Heart left ventricle (tissue), 16 donors: ENCODE data around the gene DDX11. TPM values are rescaled to one million over a fixed set of nuclear protein-coding genes. Genes with fewer than 3 reads are reported as not detected.

ENCODE experiments used
- ATAC-seq, 4 donors: fragments of 200-7000 bp; cut with Tn5 transposase; one replicate each; pipeline ENCODE4 v1.9.1; 2020 to 2022; ENCODE audit warnings: moderate library complexity in 4 of 4, mild to moderate bottlenecking in 3 of 4, moderate number of reproducible peaks in 1 of 4
- DNase-seq, 5 donors: peaks; one replicate each; pipeline ENCODE4 v3.0.0-alpha.2; 2020
- H3K27ac ChIP-seq, 12 donors: fragments of 200-600 bp; sonication (generic) in 4 of 12; one replicate each; pipeline versions ENCODE4 v1.5.0 to v1.8.0; 2016 to 2022; ENCODE audit warnings: mild to moderate bottlenecking in 2 of 12
- H3K27me3 ChIP-seq, 9 donors: fragments of 200-600 bp; sonication (generic) in 2 of 9; one replicate each; pipeline versions ENCODE4 v1.5.1 to v1.8.0; 2016 to 2022; ENCODE audit warnings: mild to moderate bottlenecking in 3 of 9
- H3K36me3 ChIP-seq, 9 donors: fragments of 200-600 bp; sonication (generic) in 2 of 9; one replicate each; pipeline versions ENCODE4 v1.5.0 to v1.8.0; 2018 to 2022; ENCODE audit warnings: mild to moderate bottlenecking in 2 of 9
- H3K4me1 ChIP-seq, 12 donors: fragments of 200-600 bp; sonication (generic) in 4 of 12; one replicate each; pipeline versions ENCODE4 v1.5.0 to v1.8.0; 2016 to 2022; ENCODE audit warnings: mild to moderate bottlenecking in 3 of 12
- H3K4me3 ChIP-seq, 12 donors: fragments of 200-600 bp; sonication (generic) in 4 of 12; one replicate each; pipeline versions ENCODE4 v1.5.0 to v1.8.0; 2017 to 2022; ENCODE audit warnings: mild to moderate bottlenecking in 9 of 12, moderate library complexity in 4 of 12
- H3K9me3 ChIP-seq, 12 donors: fragments of 200-600 bp; sonication (generic) in 4 of 12; one replicate each; pipeline versions ENCODE4 v1.5.0 to v1.8.0; 2016 to 2022; ENCODE audit warnings: mild to moderate bottlenecking in 1 of 12
- CTCF ChIP-seq, 12 donors: fragments of 200-600 bp; sonication (generic) in 4 of 12; IDR thresholded peaks; one replicate each; pipeline versions ENCODE4 v1.5.0 to v1.8.0; 2018 to 2022; ENCODE audit warnings: antibody characterized with exemption in 12 of 12, mild to moderate bottlenecking in 5 of 12
- POLR2A ChIP-seq, 2 donors: fragments of 450-650 bp; IDR thresholded peaks; one replicate each; pipeline ENCODE4 v1.6.1; 2017; ENCODE audit warnings: antibody characterized with exemption in 2 of 2, mild to moderate bottlenecking in 2 of 2, moderate library complexity in 2 of 2
- WGBS, 4 donors: extraction: QIAGEN DNeasy Blood & Tissue Kit in 2 of 4; methylation state at CpG; one replicate each; pipeline versions ENCODE4 v1.1.5 to v1.1.7; 2013 to 2018; 5-methylcytosine and 5-hydroxymethylcytosine counted together
- intact Hi-C, 10 donors: fragments of 100-400 bp; cut with DNase I; formaldehyde crosslinking; loops; one replicate each; pipeline versions ENCODE4 v1.11.1 to v1.14.2; 2022
- polyA plus RNA-seq, 2 donors: library from polyadenylated mRNA; stranded (reverse); fragments of 200-250 nt; gene quantifications; one replicate each; pipeline ENCODE4 v1.2.3, GENCODE V29; 2013
- total RNA-seq, 9 donors: library from RNA; depleted of rRNA in 2 of 9; stranded (reverse); fragments of >200 nt in 2 of 9; fragmentation: NEBNext Ultra II Directional in 3 of 9; extraction: Animal tissue kit (Norgen Biotek cat#: 25700) in 3 of 9; gene quantifications; one replicate each; pipeline versions ENCODE4 v1.1.0 to v1.2.4, GENCODE V29; 2016 to 2023
- donor health status: ischemic (EF 13 %, LVEDD 7.1; RV severe dilation, severe dysfunction).
- donor health status: healthy with polysubstance abuse.
- donor health status: DM: no; HTN: yes; CAD: no.
- donor health status: DM: no; HTN: no; CAD: no.
- donor health status: ischemic (EF 25% LVEDD 6.9; RV normal size, moderate dysfunction).
- donor health status: ischemic (EF 25% LVEDD 5.7; RV mildly dilated, moderate dysfunction).
- donor health status: healthy.
- donor health status: DM: yes; HTN: yes; CAD: no.
- donor health status: ischemic (EF 35%, LVEDD 5.7; RV mildly dilated, moderate dysfunction).
- donor health status: nonischemic (EF 11% LVEDD 7.7; RV severe dilation, severe dysfunction).
- donor health status: DM: yes; HTN: yes; CAD: no.
- donor health status: PGD.
- donor health status: ischemic (EF 29% LVEDD 5.4; RV normal size, mild dysfunction).
- donor health status: nonischemic (EF 23%, LVEDD 6.1; RV moderate dilation, normal function).

Gene DDX11
- total and polyA plus RNA-seq, 11 donors, result 2.3 to 15.1 (median 6.9) TPM

GRCh38 chr12:31117203-31118011 lies 43.7 kb downstream of the DDX11 start:
- TF ChIP-seq POLR2A (IDR thresholded peaks at IDR 0.05) (no peak), CTCF (IDR thresholded peaks at IDR 0.05) (peak in 11 of 12 donors; percentile 2 to 77 (median 43))
- H3K4me3 ChIP-seq, result peak overlapping the region in 10 of 12 donors; percentile 14 to 50 (median 32)
- 2 to 6% (median 3%) methylated on average over 12 to 45 of the region's 45 CpGs for WGBS, 4 donors

DNA sequence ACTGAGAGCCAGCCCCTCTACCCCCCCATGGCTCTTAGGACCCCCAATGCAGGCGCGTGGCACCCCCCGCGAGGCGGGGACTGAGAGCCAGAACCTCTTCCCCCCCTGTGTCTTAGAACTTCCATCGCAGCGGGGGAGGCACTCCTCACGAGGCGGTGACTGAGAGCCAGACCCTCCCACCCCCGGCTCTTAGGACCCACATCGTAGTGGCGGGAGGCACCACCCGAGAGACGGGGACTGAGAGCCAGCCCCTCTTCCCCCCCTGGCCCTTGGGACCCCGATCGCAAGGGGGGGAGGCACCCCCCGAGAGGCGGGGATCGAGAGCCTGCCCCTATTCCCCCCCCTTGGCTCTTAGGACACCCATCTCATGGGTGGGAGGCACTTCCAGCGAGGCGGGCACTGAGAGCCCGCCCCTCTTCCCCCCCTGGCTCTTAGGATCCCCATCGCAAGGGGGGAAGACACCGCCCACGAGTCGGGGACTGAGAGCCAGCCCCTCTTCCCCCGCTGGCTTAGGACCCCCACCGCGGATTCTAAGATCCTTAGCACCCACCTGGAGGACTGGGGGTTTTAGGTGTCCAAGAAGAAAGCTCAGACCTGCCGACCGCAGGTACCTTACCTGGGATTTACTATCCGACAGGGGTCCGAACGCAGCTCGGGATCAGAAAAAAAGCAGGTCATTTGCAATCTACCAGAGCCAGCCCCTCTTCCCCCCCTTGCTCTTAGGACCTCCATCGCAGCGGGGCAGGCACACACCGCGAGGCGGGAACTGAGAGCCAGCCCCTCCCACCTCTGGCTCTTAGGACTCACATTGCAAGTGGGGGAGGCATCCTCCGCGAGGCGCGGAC lies 44.9 kb downstream of the DDX11 start:
- 11 to 26% (median 24%) methylated on average over 24 to 44 of the region's 44 CpGs for WGBS, 4 donors

More at GRCh38 chr12:31117203-31118011, 43.7 kb downstream of the DDX11 start:
- ATAC-seq, result peak in 3 of 4 donors; percentile 41 to 86 (median 44)
- intact Hi-C loops, result loop anchor here in 2 of 10 donors (5.0 to 10.0 kb wide), 3 partner anchors 117 to 157 kb away; no protein-coding TSS in a partner anchor
- Histone ChIP-seq H3K27me3 (peaks cover 2 to 50% (median 22%) of the 10 kb centered on the region in 9 donors), H3K36me3 (no peaks in the 10 kb centered on the region), H3K4me1 (peaks cover 0 to 27% (median 12%) of the 10 kb centered on the region in 12 donors), H3K27ac (no peak overlapping the region), H3K9me3 (no peaks in the 10 kb centered on the region)
- DNase-seq, result peak in 1 of 5 donors; percentile 59

GRCh38 chr12:31119192-31119802 lies 45.6 kb downstream of the DDX11 start:
- intact Hi-C loops, result loop anchor here in 2 of 10 donors (5.0 to 10.0 kb wide), 3 partner anchors 116 to 156 kb away; no protein-coding TSS in a partner anchor
- DNase-seq (peak in 1 of 5 donors; percentile 57), ATAC-seq (peak in 2 of 4 donors; percentile 14 to 33)
- no peak for TF ChIP-seq CTCF (IDR thresholded peaks at IDR 0.05)
- TF ChIP-seq POLR2A (IDR thresholded peaks at IDR 0.05), result no peak
- Histone ChIP-seq H3K9me3 (no peaks in the 10 kb centered on the region), H3K4me3 (peak overlapping the region in 6 of 12 donors; percentile 5 to 45 (median 34)), H3K36me3 (no peaks in the 10 kb centered on the region), H3K27ac (no peak overlapping the region), H3K4me1 (peaks cover 0 to 27% (median 12%) of the 10 kb centered on the region in 12 donors), H3K27me3 (peaks cover 2 to 50% (median 22%) of the 10 kb centered on the region in 9 donors)
- 10 to 41% (median 30%) methylated on average over 9 to 34 of the region's 34 CpGs for WGBS, 4 donors

More for the DNA sequence above, 44.9 kb downstream of the DDX11 start:
- Histone ChIP-seq H3K9me3 (no peaks in the 10 kb centered on the region), H3K27ac (no peak overlapping the region), H3K4me1 (peaks cover 0 to 27% (median 12%) of the 10 kb centered on the region in 12 donors), H3K4me3 (peak overlapping the region in 7 of 12 donors; percentile 7 to 45 (median 34)), H3K27me3 (peaks cover 2 to 50% (median 22%) of the 10 kb centered on the region in 9 donors), H3K36me3 (no peaks in the 10 kb centered on the region)
- intact Hi-C loops, result loop anchor here in 2 of 10 donors (5.0 to 10.0 kb wide), 3 partner anchors 116 to 156 kb away; no protein-coding TSS in a partner anchor
- TF ChIP-seq POLR2A (IDR thresholded peaks at IDR 0.05), result no peak
- no peak for TF ChIP-seq CTCF (IDR thresholded peaks at IDR 0.05)
- peak in 3 of 4 donors; percentile 34 to 60 (median 42) for ATAC-seq
- DNase-seq, result peak in 1 of 5 donors; percentile 61
